ENCODE results near the gene SLC11A1. TPM values are rescaled to one million over a fixed set of nuclear protein-coding genes. Genes with fewer than 3 reads are reported as not detected.

The SLC11A1 gene
- total RNA-seq, 2 experiments from 2014 or later: 0.21 to 0.29 TPM

DNA sequence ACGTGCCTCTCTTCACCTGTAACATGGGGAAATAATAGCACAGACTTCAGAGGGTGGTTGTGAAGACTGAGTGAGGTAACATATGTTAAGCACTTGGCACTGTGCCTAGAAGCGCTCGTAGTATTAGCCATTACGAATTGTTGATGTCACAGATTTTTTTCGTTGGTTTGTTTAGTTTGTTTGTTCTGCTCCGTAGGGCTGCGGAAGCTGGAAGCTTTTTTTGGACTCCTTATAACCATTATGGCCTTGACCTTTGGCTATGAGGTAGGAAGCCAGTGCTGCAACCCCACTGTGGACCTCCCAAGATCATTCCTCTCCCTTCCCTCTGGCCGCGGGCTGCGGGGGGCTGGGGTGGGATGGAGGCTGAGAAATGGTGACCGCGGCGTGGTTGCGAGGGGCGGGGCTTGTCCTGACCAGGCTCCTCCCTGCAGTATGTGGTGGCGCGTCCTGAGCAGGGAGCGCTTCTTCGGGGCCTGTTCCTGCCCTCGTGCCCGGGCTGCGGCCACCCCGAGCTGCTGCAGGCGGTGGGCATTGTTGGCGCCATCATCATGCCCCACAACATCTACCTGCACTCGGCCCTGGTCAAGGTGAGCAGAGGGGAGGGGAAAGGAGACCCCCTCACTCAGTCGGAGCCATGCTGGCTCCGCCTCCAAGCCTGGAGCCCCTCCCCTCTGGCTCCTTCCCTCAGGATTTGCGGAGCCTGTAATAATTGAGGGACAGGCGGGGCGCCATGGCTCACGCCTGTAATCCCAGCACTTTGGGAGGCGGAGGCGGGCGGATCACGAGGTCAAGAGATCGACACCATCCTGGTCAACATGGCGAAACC is 5.5 kb downstream of the SLC11A1 start:
- CTCF ChIA-PET: no interaction called here
- POLR2A ChIA-PET: no interaction called here
- Mint-ChIP-seq H3K27ac (no peak overlapping the region), H3K4me3 (no peak overlapping the region), H3K27me3 (ENCODE audit: low read depth) (peaks cover 8% of the 10 kb centered on the region), H3K9me3 (ENCODE audit: insufficient read depth) (no peaks in the 10 kb centered on the region), H3K36me3 (ENCODE audit: low read depth) (no peaks in the 10 kb centered on the region), H3K4me1 (ENCODE audit: low read depth) (peaks cover 5% of the 10 kb centered on the region)
- ATAC-seq (peak; percentile 47), DNase-seq (no peak)

DNA sequence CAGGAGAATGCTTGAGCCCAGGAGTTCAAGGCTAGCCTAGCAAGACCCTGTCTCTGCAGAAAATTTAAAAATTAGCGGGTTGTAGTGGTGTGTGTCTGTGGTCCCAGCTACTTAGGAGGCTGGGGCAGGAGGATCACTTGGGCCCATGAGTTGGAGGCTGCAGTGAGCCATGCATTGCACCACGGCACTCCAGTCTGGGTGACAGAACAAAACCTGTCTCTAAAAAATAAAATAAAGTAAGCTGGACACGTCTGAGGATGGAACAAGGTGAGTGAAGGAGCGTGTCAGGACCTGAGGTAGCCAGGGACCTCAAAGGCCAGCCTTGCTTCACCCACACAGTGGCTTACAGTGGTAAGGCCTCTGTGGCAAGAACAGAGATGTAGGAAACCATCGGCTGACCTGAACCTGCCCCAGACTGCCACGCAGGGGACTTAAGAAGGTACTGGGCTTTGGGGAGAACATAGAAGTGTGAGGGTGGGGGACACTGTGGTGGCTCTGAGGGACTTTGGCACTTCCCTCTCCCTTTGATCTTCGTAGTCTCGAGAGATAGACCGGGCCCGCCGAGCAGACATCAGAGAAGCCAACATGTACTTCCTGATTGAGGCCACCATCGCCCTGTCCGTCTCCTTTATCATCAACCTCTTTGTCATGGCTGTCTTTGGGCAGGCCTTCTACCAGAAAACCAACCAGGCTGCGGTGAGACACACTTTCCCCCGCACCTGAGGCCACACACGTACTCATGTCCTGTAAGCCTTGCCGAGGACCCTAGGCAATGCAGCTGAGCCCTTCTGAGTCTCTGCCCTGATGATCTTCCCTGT is 7.5 kb downstream of the SLC11A1 start:
- ATAC-seq (no peak), DNase-seq (no peak)
- Mint-ChIP-seq H3K4me3 (no peak overlapping the region), H3K36me3 (ENCODE audit: low read depth) (no peaks in the 10 kb centered on the region), H3K4me1 (ENCODE audit: low read depth) (peaks cover 16% of the 10 kb centered on the region), H3K9me3 (ENCODE audit: insufficient read depth) (no peaks in the 10 kb centered on the region), H3K27ac (peak overlapping the region; percentile 20), H3K27me3 (ENCODE audit: low read depth) (peaks cover 8% of the 10 kb centered on the region)
- CTCF ChIA-PET: interaction anchor here (1.1 kb wide), 1 partner anchor 20 kb away, joined by 3 read pairs; no protein-coding TSS in a partner anchor
- POLR2A ChIA-PET: no interaction called here

DNA sequence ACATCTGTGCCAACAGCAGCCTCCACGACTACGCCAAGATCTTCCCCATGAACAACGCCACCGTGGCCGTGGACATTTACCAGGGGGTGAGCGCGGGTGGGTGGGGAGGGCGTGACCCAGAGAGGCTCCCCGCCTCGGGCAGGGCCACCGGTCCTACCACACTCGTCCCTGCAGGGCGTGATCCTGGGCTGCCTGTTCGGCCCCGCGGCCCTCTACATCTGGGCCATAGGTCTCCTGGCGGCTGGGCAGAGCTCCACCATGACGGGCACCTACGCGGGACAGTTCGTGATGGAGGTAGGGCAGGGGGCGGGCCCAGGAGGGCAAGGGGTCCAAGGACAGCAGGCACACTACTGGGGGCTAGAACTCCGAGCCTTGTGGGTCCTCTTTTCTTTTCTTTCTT is 9.1 kb downstream of the SLC11A1 start:
- Mint-ChIP-seq H3K27me3 (ENCODE audit: low read depth) (peaks cover 8% of the 10 kb centered on the region), H3K27ac (no peak overlapping the region), H3K4me1 (ENCODE audit: low read depth) (peaks cover 28% of the 10 kb centered on the region), H3K9me3 (ENCODE audit: insufficient read depth) (no peaks in the 10 kb centered on the region), H3K36me3 (ENCODE audit: low read depth) (no peaks in the 10 kb centered on the region), H3K4me3 (no peak overlapping the region)
- POLR2A ChIA-PET: no interaction called here
- no peak for ATAC-seq
- no peak for DNase-seq
- CTCF ChIA-PET: interaction anchor here (1.1 to 5.5 kb wide), 3 partner anchors 89 to 93 kb away, joined by 3 to 21 read pairs (median 3); no protein-coding TSS in a partner anchor

DNA sequence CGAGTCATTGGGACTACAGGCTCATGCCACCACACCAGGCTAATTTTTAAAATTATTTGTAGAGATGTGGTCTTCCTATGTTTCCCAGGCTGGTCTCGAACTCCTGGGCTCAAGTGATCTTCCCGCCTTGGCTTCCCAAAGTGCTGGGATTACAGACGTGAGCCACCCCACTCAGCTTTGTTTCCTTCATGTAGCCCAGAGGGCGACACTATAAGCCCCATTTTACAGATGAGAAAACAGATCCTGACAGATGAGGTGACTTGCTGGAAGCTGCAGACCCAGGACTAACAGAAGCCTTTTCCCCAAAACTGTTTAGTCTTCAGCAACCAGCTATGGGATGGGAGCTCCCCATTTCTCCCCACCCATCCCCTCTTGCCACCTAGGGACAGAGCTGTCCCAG is 10.4 kb downstream of the SLC11A1 start:
- Mint-ChIP-seq H3K4me3 (no peak overlapping the region), H3K27ac (no peak overlapping the region), H3K9me3 (ENCODE audit: insufficient read depth) (no peaks in the 10 kb centered on the region), H3K27me3 (ENCODE audit: low read depth) (no peaks in the 10 kb centered on the region), H3K36me3 (ENCODE audit: low read depth) (no peaks in the 10 kb centered on the region), H3K4me1 (ENCODE audit: low read depth) (peaks cover 31% of the 10 kb centered on the region)
- no peak for ATAC-seq
- ChIA-PET POLR2A (no interaction called here), CTCF (interaction anchor here (1.1 to 5.5 kb wide), 4 partner anchors 36 to 267 kb away, joined by 3 to 21 read pairs (median 4); partner anchors contain the start of genes BCS1L and ZNF142)
- DNase-seq: no peak

DNA sequence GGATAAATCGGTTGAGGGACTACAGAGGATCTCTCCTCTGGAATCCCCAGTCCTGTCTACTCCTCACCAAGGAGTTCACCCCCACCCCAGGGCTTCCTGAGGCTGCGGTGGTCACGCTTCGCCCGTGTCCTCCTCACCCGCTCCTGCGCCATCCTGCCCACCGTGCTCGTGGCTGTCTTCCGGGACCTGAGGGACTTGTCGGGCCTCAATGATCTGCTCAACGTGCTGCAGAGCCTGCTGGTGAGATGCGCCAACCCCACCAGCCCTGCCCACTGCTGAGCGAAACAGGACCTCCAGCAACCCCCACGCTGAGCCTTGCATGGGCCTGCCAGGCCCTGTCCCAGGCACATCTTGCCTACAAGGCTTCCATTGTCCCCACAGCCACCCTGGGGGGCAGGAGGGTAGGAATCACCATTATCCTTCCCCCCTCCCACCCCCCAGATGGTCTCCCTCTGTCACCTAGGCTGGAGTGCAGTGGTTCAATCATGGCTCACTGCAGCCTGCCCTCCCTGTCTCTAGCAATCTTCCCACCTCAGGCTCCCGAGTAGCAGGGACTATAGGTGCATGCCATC is 10.9 kb downstream of the SLC11A1 start:
- CTCF ChIA-PET: interaction anchor here (1.0 to 5.5 kb wide), 8 partner anchors 10 to 294 kb away, joined by 3 to 21 read pairs (median 4); partner anchors contain the start of genes BCS1L, TMBIM1 and ZNF142
- Mint-ChIP-seq H3K36me3 (ENCODE audit: low read depth) (no peaks in the 10 kb centered on the region), H3K9me3 (ENCODE audit: insufficient read depth) (no peaks in the 10 kb centered on the region), H3K4me1 (ENCODE audit: low read depth) (peaks cover 35% of the 10 kb centered on the region), H3K27me3 (ENCODE audit: low read depth) (no peaks in the 10 kb centered on the region), H3K4me3 (no peak overlapping the region), H3K27ac (peak overlapping the region; percentile 30)
- DNase-seq (no peak), ATAC-seq (no peak)
- POLR2A ChIA-PET: no interaction called here

DNA sequence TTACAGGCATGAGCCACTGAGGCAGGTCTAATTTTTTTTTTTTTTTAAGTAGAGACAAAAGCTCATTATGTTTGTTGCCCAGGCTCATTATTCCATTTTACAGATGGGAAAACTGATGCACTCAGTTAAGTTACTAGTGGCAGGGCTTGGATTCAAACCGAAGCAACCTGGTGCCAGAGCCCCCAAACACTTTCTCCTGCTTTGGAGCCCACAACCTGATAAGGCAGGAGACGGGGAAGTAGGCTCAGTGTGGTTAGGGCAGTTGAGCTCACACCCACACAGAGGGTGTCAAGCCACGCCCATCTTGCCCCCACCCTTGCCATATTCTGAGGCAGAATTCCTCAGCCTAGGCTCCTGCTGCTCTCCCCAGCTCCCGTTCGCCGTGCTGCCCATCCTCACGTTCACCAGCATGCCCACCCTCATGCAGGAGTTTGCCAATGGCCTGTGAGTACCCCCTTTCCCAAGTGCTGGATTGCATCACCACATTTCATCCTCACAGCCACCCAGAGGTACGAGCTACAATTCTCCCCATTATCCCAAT is 11.7 kb downstream of the SLC11A1 start:
- Mint-ChIP-seq H3K4me1 (ENCODE audit: low read depth) (peaks cover 35% of the 10 kb centered on the region), H3K9me3 (ENCODE audit: insufficient read depth) (no peaks in the 10 kb centered on the region), H3K27ac (no peak overlapping the region), H3K36me3 (ENCODE audit: low read depth) (no peaks in the 10 kb centered on the region), H3K27me3 (ENCODE audit: low read depth) (no peaks in the 10 kb centered on the region), H3K4me3 (no peak overlapping the region)
- no peak for DNase-seq
- CTCF ChIA-PET: interaction anchor here (0.9 to 5.5 kb wide), 9 partner anchors 11 to 294 kb away, joined by 3 to 21 read pairs (median 4); partner anchors contain the start of genes BCS1L, TMBIM1 and ZNF142
- no peak for ATAC-seq
- POLR2A ChIA-PET: no interaction called here

DNA sequence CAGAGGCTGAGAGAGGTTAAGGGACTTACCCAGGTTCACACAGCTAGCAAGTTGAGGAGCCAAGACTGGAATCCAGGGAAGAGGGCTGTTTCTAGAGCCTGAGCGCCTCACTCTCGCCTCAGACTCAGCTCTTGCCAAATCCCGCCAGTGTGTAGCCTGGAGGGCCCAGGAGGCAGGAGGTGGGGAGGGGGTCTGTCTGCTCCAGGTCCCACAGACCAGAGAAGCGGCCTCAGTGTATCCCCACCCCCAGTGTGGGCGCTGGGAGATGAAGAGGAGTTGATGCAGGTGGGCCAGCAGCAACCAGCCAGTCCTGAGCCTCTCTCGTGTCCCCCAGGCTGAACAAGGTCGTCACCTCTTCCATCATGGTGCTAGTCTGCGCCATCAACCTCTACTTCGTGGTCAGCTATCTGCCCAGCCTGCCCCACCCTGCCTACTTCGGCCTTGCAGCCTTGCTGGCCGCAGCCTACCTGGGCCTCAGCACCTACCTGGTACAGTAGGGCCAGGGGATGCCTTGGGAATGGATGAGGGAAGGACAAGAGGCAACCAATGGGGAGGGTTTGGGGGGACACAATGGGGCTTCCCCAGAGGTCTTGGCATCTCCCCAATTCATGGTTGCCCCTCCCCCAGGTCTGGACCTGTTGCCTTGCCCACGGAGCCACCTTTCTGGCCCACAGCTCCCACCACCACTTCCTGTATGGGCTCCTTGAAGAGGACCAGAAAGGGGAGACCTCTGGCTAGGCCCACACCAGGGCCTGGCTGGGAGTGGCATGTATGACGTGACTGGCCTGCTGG is 12.4 kb downstream of the SLC11A1 start:
- DNase-seq: no peak
- POLR2A ChIA-PET: interaction anchor here (1.1 kb wide), 1 partner anchor 108 kb away, joined by 3 read pairs; no protein-coding TSS in a partner anchor
- Mint-ChIP-seq H3K9me3 (ENCODE audit: insufficient read depth) (no peaks in the 10 kb centered on the region), H3K4me1 (ENCODE audit: low read depth) (peaks cover 35% of the 10 kb centered on the region), H3K27me3 (ENCODE audit: low read depth) (no peaks in the 10 kb centered on the region), H3K36me3 (ENCODE audit: low read depth) (no peaks in the 10 kb centered on the region), H3K4me3 (peak overlapping the region; percentile 20), H3K27ac (peak overlapping the region; percentile 60)
- CTCF ChIA-PET: interaction anchor here (0.9 to 5.5 kb wide), 10 partner anchors 11 to 293 kb away, joined by 3 to 21 read pairs (median 4); partner anchors contain the start of genes BCS1L, TMBIM1 and ZNF142
- ATAC-seq: no peak

DNA sequence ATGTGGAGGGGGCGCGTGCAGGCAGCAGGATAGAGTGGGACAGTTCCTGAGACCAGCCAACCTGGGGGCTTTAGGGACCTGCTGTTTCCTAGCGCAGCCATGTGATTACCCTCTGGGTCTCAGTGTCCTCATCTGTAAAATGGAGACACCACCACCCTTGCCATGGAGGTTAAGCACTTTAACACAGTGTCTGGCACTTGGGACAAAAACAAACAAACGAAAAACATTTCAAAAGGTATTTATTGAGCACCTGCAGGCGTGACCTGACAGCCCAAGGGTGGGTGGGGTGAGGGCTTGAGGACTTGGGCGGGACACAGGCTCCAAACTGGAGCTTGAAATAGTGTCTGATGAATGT is 13.0 kb downstream of the SLC11A1 start:
- H3K4me3 Mint-ChIP-seq: peak overlapping the region; percentile 20
- POLR2A ChIA-PET: interaction anchor here (1.1 to 2.4 kb wide), 2 partner anchors 103 to 108 kb away, joined by 3 to 6 read pairs; partner anchors contain the start of gene TMBIM1

DNA sequence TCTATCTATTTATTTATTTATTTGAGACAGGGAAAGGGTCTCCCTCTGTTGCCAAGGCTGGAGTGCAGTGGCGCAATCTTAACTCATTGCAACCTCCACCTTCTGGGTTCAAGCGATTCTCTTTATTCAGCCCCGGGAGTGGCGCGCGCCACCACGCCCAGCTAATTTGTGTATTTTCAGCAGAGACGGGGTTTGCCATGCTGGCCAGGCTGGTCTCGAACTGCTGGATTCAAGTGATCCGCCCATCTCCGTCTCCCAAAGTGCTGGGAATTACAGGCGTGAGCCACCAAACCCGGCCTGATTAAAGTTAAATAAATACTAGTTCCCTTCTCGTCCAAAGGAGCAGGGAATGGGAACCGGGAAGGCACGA is 13.4 kb downstream of the SLC11A1 start:
- H3K27me3 Mint-ChIP-seq (ENCODE audit: low read depth): no peaks in the 10 kb centered on the region
- peaks cover 35% of the 10 kb centered on the region for H3K4me1 Mint-ChIP-seq (ENCODE audit: low read depth)
- POLR2A ChIA-PET: interaction anchor here (1.0 to 2.4 kb wide), 5 partner anchors 10 to 125 kb away, joined by 3 to 23 read pairs (median 6); partner anchors contain the start of genes AAMP, PNKD and TMBIM1
- DNase-seq: no peak
- no peaks in the 10 kb centered on the region for H3K9me3 Mint-ChIP-seq (ENCODE audit: insufficient read depth)
- ATAC-seq: no peak
- peak overlapping the region; percentile 61 for H3K4me3 Mint-ChIP-seq
- H3K27ac Mint-ChIP-seq: peak overlapping the region; percentile 73
- CTCF ChIA-PET: interaction anchor here (1.1 to 5.5 kb wide), 6 partner anchors 11 to 124 kb away, joined by 4 to 21 read pairs (median 12); partner anchors contain the start of gene PNKD
- H3K36me3 Mint-ChIP-seq (ENCODE audit: low read depth): peaks cover 2% of the 10 kb centered on the region

More for the DNA sequence above, 13.0 kb downstream of the SLC11A1 start:
- CTCF ChIA-PET: interaction anchor here (1.1 to 5.5 kb wide), 5 partner anchors 12 to 124 kb away, joined by 4 to 21 read pairs (median 7); partner anchors contain the start of genes PNKD and TMBIM1
- no peak for ATAC-seq
- Mint-ChIP-seq H3K4me1 (ENCODE audit: low read depth) (peaks cover 35% of the 10 kb centered on the region), H3K9me3 (ENCODE audit: insufficient read depth) (no peaks in the 10 kb centered on the region), H3K36me3 (ENCODE audit: low read depth) (no peaks in the 10 kb centered on the region), H3K27ac (peak overlapping the region; percentile 60), H3K27me3 (ENCODE audit: low read depth) (no peaks in the 10 kb centered on the region)
- DNase-seq: no peak

DNA sequence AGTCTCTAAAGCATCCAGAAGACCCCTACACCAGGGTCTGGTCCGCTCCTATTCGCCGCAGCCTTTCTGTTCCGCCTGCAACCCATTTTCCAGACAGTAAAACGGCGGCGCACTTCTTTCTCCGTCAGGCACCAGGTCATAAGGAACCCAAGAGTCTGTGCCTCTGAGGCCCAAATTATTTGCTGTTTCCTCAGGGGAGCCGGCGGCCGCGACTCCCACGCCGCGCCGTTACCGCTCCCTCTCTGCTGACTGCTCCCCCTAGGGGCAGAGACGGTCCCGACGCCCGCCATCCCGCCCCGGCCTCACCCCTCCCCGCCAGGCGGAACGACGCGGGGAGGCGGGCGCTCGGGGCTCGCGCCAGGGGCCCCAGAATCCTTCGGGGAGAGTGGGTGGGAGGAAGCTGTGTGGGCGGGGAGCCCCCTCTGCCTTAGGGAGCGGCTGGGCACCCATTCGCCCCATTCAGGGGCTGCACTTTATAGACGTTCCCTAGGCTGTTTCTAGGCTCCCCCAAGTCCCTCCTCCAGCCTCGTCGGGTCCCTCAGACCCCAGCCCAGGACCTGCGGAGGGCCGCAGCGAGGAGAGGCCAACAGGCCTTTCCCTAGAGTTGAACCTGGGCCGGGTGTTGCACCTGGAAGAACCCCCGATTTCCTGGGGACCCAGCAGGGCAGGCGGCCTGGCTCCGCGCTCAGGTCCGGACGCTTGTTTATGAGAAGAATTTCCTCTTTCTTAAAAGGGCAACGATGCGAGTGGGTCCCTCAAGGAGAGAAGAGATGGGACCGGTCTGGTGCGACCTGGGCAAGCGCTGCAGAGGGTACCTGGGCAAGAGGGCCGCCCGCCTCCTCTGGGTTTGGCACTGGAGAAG is 14.0 kb downstream of the SLC11A1 start:
- ChIA-PET CTCF (interaction anchor here (0.6 to 5.5 kb wide), 22 partner anchors 10 to 252 kb away, joined by 3 to 21 read pairs (median 4); partner anchors contain the start of genes AAMP, CATIP and PNKD), POLR2A (interaction anchor here (0.6 to 2.4 kb wide), 10 partner anchors 9 to 172 kb away, joined by 3 to 23 read pairs (median 6); partner anchors contain the start of genes AAMP, PNKD, TMBIM1 and USP37)
- H3K36me3 Mint-ChIP-seq (ENCODE audit: low read depth): peaks cover 2% of the 10 kb centered on the region
- peak overlapping the region; percentile 85 for H3K4me3 Mint-ChIP-seq
- ATAC-seq (peak; percentile 66), DNase-seq (peak; percentile 96)
- H3K27me3 Mint-ChIP-seq (ENCODE audit: low read depth): no peaks in the 10 kb centered on the region
- H3K4me1 Mint-ChIP-seq (ENCODE audit: low read depth): peaks cover 35% of the 10 kb centered on the region
- H3K9me3 Mint-ChIP-seq (ENCODE audit: insufficient read depth): no peaks in the 10 kb centered on the region
- H3K27ac Mint-ChIP-seq: peak overlapping the region; percentile 96
